ENCODE results near the gene GOLGA1.

GRCh38 chr9:124835026-124835557, 105.8 kb downstream of the GOLGA1 start:
- TF ChIP-seq POLR2A (IDR thresholded peaks at IDR 0.05), result no peak
- no peak for TF ChIP-seq CTCF (IDR thresholded peaks at IDR 0.05)
